ENCODE results near the gene KRT15.
A peak's percentile ranks its signal among the peaks of the same experiment; 100 is the strongest.

Gene KRT15

DNA sequence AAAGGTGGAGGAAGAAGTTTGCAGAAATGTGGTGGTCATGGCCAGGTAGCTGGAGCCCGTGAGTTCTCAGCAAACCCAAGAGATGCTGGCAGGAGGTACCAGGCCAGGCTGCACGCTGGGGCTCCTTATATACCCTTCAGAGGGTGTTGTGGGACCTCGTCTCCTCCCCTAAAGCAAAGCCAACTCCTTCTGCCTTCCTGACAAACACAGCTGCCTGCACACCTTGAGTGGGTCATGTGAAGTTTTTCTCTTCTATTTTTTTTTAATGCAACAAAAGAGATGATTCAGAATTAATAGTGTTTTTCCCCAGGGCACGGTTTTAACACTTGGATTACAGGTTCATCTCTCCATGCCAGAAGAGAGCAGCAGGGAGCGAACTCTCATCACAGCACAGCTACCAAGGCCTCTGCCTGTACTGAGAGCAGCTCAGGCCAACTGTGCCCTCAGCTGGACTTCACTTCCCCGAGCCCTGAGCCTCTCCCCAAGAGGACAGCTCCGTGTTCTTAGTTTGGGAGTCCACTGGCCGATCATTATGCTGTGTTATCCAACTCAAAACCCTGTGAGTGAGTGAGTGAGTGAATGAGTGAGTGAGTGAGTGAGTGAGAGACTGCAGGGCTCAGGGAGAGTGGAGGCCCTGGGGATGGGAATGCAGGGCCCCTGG is at the start of gene KRT15:
Gene KRT15 (minus strand): TSS at position 102 of the 661 bp plus-strand sequence. CDS start 63 bp downstream, at position 39.
- Mint-ChIP-seq H3K9me3 (no peaks in the 10 kb centered on the region), H3K4me1 (ENCODE audit: low read depth) (peaks cover 9% of the 10 kb centered on the region), H3K27me3 (peaks cover 47% of the 10 kb centered on the region), H3K27ac (no peak within 1 kb of the TSS), H3K36me3 (ENCODE audit: low read depth) (no peaks in the 10 kb centered on the region), H3K4me3 (no peak within 1 kb of the TSS)
- intact Hi-C loops (cut with micrococcal nuclease), result no loop called here

DNA sequence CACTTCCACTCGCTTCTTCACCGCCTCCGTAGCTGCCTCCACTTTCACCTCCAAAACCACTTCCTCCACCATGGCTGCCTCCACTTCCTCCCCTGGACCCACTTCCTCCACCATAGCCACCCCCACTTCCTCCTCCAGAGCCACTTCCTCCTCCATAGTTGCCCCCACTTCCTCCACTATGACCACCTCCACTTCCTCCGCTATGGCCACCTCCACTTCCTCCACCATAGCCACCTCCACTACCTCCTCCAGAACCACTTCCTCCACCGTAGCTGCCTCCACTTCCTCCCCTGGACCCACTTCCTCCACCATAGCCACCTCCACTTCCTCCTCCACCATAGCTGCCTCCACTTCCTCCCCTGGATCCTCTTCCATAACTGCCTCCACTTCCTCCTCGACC is 48.6 kb upstream of the KRT15 start:
- Mint-ChIP-seq H3K36me3 (ENCODE audit: low read depth) (peaks cover 6% of the 10 kb centered on the region), H3K4me1 (ENCODE audit: low read depth) (peaks cover 8% of the 10 kb centered on the region), H3K27me3 (peaks cover 54% of the 10 kb centered on the region), H3K27ac (peak overlapping the region; percentile 68), H3K4me3 (no peak overlapping the region), H3K9me3 (peaks cover 12% of the 10 kb centered on the region)
- intact Hi-C loops (cut with micrococcal nuclease), result no loop called here

DNA sequence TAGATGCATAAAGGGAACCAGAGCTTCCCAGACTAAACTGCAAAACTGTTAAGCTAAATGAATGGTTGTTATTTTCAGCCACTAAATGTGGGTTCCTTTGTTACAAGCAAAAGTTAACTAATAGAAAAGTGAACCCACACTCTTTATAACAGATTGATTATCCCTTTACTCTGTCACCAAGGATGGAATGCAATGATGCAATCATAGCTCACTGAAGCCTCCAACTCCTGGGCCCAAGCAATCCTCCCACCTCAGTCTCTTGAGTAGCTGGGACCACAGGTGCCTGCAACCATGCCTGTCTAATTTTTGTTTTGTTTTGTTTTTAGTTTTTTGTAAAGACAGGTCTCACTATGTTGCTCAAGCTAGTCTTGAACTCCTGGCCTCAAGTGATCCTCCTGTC is 46.6 kb upstream of the KRT15 start:
- Mint-ChIP-seq H3K9me3 (peaks cover 12% of the 10 kb centered on the region), H3K4me1 (ENCODE audit: low read depth) (peaks cover 8% of the 10 kb centered on the region), H3K4me3 (no peak overlapping the region), H3K36me3 (ENCODE audit: low read depth) (peaks cover 6% of the 10 kb centered on the region), H3K27me3 (peaks cover 44% of the 10 kb centered on the region), H3K27ac (no peak overlapping the region)
- intact Hi-C loops (cut with micrococcal nuclease), result no loop called here

DNA sequence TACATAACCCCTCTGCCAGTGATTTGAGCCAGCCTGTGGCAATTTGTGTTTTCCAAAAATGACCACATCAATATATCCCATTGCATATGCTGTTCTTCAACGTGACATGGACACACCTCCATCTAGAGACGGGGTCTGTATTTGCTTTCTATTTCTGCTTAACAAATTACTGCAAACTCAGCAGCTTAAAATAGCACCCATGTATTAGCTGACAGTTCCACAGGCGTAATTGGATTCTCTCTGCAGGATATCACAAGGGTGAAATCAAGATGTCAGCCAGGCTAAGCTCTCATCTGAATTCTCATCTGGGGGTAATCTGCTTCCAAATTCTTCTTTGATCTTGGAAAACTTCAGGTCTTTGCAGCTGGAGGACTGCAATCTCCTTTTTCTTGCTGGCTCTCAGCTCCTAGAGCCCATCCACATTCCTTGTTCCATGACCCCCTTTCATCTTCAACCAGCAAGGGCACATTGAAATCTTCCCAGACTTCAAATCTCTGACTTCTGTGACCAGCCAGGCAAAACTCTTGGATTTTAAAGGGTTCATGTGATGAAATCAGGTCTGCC is 45.0 kb upstream of the KRT15 start:
- peaks cover 12% of the 10 kb centered on the region for H3K9me3 Mint-ChIP-seq
- peaks cover 45% of the 10 kb centered on the region for H3K27me3 Mint-ChIP-seq
- no peak overlapping the region for H3K4me3 Mint-ChIP-seq
- no peak overlapping the region for H3K27ac Mint-ChIP-seq
- peaks cover 6% of the 10 kb centered on the region for H3K36me3 Mint-ChIP-seq (ENCODE audit: low read depth)
- intact Hi-C loops (cut with micrococcal nuclease), result no loop called here
- H3K4me1 Mint-ChIP-seq (ENCODE audit: low read depth), result peaks cover 8% of the 10 kb centered on the region

DNA sequence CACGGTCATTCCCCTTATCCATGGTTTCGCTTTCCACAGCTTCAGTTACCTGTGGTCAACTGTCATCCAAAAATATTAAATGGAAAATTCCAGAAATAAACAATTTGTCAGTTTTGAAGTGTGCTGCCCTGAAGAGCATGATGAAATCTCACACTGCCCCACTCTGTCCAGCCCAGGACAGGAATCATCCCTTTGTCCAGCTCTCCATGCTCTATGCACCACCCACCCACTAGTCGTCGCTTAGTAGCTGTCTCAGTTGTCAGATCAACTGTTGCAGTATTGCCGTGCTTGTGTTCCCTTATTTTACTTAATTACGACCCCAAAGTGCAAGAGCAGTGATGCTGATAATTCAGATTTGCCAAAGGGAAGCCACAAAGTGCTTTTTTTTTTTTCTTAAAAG is 42.9 kb upstream of the KRT15 start:
- Mint-ChIP-seq H3K4me3 (no peak overlapping the region), H3K4me1 (ENCODE audit: low read depth) (no peaks in the 10 kb centered on the region), H3K9me3 (no peaks in the 10 kb centered on the region), H3K27me3 (peaks cover 58% of the 10 kb centered on the region), H3K27ac (no peak overlapping the region), H3K36me3 (ENCODE audit: low read depth) (no peaks in the 10 kb centered on the region)
- intact Hi-C loops (cut with micrococcal nuclease), result no loop called here

DNA sequence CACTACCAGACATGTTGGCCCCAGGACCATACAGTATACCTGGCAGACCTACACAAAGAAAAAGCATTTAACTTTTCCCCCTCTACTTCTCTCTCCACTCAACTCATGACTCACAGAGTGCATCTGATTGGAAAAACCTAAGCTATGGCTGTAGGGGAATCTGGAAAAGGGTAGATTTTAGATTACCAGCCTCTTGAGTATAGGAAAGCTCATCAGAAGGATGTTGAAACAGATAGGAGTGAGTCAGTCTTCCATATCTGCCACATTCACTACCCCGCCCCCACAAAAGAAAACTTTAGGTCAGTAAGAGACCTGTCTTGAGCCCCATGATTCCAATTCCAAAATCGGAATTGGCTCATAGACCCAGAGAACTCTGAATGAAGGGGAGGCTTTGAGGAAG is 40.9 kb upstream of the KRT15 start:
- Mint-ChIP-seq H3K36me3 (ENCODE audit: low read depth) (no peaks in the 10 kb centered on the region), H3K27ac (no peak overlapping the region), H3K4me1 (ENCODE audit: low read depth) (no peaks in the 10 kb centered on the region), H3K9me3 (no peaks in the 10 kb centered on the region), H3K4me3 (no peak overlapping the region), H3K27me3 (peaks cover 61% of the 10 kb centered on the region)
- intact Hi-C loops (cut with micrococcal nuclease), result no loop called here

DNA sequence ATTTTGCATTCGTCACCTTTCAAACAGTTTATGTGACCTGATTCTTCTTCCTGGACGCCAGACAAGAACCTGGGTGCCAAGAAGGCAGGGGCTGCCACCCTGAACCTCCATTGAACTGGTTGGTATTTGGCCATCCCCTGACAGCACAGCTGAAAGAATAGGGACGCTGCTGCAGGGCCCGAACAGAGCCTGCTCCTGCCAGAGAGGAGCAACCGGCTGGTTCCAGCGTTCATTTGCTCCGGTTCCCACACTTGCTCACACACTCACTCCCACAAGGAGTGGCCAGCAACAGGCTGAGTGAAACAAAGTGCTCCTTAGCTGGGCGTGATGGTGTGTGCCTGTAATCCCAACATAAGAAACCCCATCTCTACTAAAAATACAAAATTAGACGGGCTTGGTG is 38.2 kb upstream of the KRT15 start:
- no peak overlapping the region for H3K4me3 Mint-ChIP-seq
- intact Hi-C loops (cut with micrococcal nuclease), result no loop called here
- H3K27me3 Mint-ChIP-seq, result peaks cover 53% of the 10 kb centered on the region
- H3K27ac Mint-ChIP-seq, result no peak overlapping the region
- no peaks in the 10 kb centered on the region for H3K9me3 Mint-ChIP-seq
- no peaks in the 10 kb centered on the region for H3K36me3 Mint-ChIP-seq (ENCODE audit: low read depth)
- H3K4me1 Mint-ChIP-seq (ENCODE audit: low read depth), result peaks cover 4% of the 10 kb centered on the region

DNA sequence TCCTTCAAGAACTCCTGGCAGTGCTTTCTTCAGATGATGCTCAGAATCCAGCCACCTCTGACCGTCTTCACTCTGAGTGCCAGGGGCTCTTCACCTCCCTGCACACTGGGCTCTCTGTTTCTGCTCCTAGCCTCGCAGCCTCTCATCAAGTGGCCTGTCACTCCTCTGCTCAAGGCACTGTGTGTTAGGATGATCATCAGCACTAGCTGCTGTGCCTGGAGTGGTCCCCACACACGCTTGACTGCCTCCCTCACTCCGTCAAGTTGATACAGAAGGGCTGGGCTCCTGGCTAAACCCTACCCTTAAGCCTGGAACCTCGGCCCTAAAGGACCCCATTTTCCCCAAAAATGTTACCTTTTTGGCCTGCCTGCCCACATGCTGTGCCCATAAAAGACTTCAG is 37.6 kb upstream of the KRT15 start:
- H3K36me3 Mint-ChIP-seq (ENCODE audit: low read depth), result no peaks in the 10 kb centered on the region
- intact Hi-C loops (cut with micrococcal nuclease), result no loop called here
- H3K27me3 Mint-ChIP-seq, result peaks cover 51% of the 10 kb centered on the region
- H3K4me1 Mint-ChIP-seq (ENCODE audit: low read depth), result peaks cover 4% of the 10 kb centered on the region
- H3K27ac Mint-ChIP-seq, result no peak overlapping the region
- no peak overlapping the region for H3K4me3 Mint-ChIP-seq
- H3K9me3 Mint-ChIP-seq, result no peaks in the 10 kb centered on the region

DNA sequence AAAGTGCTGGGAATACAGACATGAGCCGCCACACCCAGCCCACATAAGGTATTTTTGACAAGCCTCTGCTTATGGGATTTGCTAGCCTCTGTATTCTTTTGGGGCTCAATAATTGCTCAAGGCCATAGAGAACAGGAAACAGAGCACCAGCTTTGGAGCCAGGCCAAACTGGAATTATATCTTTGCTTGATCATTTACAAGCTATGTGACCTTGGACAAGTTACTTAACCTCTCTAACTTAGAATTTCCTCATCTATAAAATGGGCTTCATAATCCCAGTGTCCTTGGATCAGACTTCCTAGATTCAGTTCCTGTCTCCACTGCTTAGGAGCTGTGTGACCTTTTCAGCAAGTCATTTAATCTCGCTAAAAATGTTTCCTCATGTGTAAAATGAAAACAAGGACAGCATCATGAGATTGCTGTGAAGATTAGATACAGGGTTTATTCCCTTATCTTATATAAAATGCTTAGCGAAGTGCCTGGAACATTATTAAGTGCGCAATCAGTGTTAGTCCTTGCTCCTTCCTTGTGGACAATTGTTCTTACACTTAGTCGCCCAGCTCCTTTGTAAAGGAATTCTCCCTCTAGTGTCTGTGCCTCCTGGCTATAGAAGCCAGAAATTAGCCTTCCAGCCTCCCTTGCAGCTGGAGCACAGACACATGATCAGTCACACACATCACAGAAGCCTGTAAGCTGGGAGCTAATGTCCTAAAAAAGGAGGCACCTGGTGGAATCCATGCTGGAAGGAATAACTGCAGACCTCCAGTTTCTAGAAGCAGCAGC is 36.6 kb upstream of the KRT15 start:
- Mint-ChIP-seq H3K4me3 (no peak overlapping the region), H3K4me1 (ENCODE audit: low read depth) (peaks cover 4% of the 10 kb centered on the region), H3K9me3 (no peaks in the 10 kb centered on the region), H3K27me3 (peaks cover 53% of the 10 kb centered on the region), H3K36me3 (ENCODE audit: low read depth) (no peaks in the 10 kb centered on the region), H3K27ac (no peak overlapping the region)
- intact Hi-C loops (cut with micrococcal nuclease), result no loop called here

DNA sequence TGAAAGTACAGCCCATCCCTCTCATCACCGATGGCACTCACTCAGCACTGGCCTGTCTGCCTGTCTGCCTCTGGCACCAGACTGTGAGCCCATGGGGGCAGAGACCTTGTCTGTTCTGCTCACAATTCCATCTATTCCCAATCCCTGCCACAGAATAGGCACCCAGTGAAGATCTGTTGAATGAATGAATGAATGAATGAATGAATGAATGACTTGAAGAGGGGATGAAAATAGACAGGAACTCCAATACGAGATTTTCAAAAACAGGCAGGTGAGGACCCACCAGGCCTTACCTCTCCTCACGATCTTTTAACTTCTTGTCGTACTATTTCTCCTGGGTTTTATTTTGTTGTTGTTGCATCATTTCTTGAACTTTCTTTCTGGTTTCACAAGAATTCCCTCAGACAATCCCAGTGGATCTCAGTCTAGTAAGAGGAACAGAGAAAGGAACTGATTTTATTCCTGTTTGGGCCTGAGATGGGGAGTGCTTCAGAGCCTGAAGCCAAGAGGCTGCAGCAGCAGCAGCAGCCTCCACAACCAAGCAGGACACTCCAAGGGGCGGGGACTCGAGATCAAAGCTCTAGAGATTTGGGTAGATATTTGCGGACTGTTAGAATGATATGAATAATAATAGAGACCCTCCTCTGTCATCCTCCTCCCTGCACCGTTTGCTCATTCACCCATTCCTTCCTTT is 35.4 kb upstream of the KRT15 start:
- peaks cover 48% of the 10 kb centered on the region for H3K27me3 Mint-ChIP-seq
- H3K4me3 Mint-ChIP-seq, result no peak overlapping the region
- no peaks in the 10 kb centered on the region for H3K36me3 Mint-ChIP-seq (ENCODE audit: low read depth)
- H3K27ac Mint-ChIP-seq, result no peak overlapping the region
- intact Hi-C loops (cut with micrococcal nuclease), result no loop called here
- peaks cover 9% of the 10 kb centered on the region for H3K4me1 Mint-ChIP-seq (ENCODE audit: low read depth)
- no peaks in the 10 kb centered on the region for H3K9me3 Mint-ChIP-seq

DNA sequence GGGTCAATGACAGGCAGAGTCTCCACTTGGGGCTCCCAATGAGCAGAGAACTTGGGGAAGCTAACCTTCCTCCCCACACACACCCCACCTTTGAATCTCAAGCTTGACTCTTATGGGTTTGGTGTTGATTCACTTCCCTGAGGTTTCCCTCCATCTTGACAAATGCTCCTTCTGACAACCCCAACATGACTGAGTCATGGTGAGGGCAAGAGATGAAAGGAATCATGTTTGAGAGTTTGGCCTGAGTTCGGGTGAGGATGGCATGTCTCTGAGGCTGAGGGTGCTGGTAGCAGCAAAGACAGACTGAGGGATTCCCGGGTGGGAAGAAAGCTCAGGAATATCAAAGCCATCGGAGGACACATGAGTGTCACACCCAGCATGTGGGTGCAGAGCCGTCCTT is 34.5 kb upstream of the KRT15 start:
- Mint-ChIP-seq H3K27me3 (peaks cover 40% of the 10 kb centered on the region), H3K27ac (no peak overlapping the region), H3K4me3 (no peak overlapping the region), H3K4me1 (ENCODE audit: low read depth) (peaks cover 19% of the 10 kb centered on the region), H3K9me3 (no peaks in the 10 kb centered on the region), H3K36me3 (ENCODE audit: low read depth) (no peaks in the 10 kb centered on the region)
- intact Hi-C loops (cut with micrococcal nuclease), result no loop called here

DNA sequence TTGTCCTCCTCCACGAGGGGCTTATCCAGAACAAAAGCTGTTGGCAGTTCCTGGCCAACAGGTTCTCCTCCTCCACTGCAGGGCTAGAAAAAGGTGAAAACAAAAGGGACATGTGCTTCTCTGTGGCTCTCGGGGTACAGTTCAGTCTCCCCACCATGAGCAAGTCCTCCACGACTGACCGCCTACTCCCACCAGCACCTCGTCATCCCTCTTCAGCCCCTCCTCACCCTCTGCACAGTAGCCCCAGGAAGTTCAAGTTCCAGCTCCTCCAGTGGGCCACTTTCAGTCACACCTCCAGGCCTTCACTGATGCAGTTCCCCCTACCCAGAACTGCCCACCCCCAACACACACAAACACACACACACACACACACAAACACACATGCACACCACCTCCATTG is 33.8 kb upstream of the KRT15 start:
- Mint-ChIP-seq H3K27me3 (peaks cover 44% of the 10 kb centered on the region), H3K36me3 (ENCODE audit: low read depth) (no peaks in the 10 kb centered on the region), H3K9me3 (peaks cover under 1% of the 10 kb centered on the region), H3K27ac (no peak overlapping the region), H3K4me3 (no peak overlapping the region), H3K4me1 (ENCODE audit: low read depth) (peaks cover 26% of the 10 kb centered on the region)
- intact Hi-C loops (cut with micrococcal nuclease), result loop anchor here (1.0 kb wide), 1 partner anchor 27 kb away; no protein-coding TSS in a partner anchor

DNA sequence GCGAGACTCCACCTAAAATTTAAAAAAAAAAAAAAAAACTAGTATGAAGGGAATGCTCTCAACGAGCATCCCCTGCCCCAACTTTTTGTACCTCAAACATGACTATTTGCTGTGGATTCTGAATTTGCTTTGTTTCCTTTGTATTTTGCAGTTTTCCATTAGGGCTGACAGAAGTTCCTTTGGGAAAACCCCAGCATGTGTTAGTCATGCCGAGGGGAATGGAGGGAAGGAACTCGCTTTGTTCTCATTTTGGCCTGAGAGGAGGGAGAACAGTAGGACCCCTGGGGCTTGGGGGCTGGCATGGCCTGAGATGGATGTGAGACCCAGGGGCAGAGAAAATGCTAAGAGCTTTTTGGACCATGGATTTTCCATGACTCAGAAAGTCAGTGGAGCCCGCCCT is 32.7 kb upstream of the KRT15 start:
- H3K4me3 Mint-ChIP-seq, result no peak overlapping the region
- peaks cover 45% of the 10 kb centered on the region for H3K27me3 Mint-ChIP-seq
- peaks cover 27% of the 10 kb centered on the region for H3K4me1 Mint-ChIP-seq (ENCODE audit: low read depth)
- peaks cover 6% of the 10 kb centered on the region for H3K36me3 Mint-ChIP-seq (ENCODE audit: low read depth)
- intact Hi-C loops (cut with micrococcal nuclease), result no loop called here
- H3K9me3 Mint-ChIP-seq, result peaks cover 12% of the 10 kb centered on the region
- no peak overlapping the region for H3K27ac Mint-ChIP-seq

DNA sequence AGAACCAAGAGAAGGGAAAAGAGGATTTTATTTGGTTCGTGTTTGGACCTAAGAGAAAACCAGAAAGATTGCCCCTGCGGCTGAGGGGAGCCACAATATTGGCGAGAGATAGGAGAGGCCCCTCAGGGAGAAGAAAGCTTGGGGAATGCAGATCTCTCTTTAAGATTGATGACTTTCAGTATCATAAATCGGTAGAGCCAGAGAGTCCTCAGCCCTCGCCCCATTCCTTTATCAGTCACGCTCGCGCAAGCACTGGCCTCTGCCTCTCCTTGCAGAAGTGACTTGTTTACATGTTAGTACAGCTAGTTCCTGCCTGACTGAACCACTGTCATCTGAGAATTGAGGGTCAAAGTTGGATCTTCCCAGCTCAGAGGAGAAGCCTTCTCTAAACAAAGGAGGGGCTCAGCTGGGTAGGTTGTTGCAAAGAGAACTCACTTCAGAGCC is 30.9 kb upstream of the KRT15 start:
- Mint-ChIP-seq H3K4me3 (no peak overlapping the region), H3K9me3 (peaks cover 15% of the 10 kb centered on the region), H3K27ac (no peak overlapping the region), H3K36me3 (ENCODE audit: low read depth) (peaks cover 6% of the 10 kb centered on the region), H3K4me1 (ENCODE audit: low read depth) (peaks cover 27% of the 10 kb centered on the region), H3K27me3 (peaks cover 42% of the 10 kb centered on the region)
- intact Hi-C loops (cut with micrococcal nuclease), result loop anchor here (1.0 to 5.0 kb wide), 4 partner anchors 99 to 747 kb away; no protein-coding TSS in a partner anchor
